Uterus (tissue), 4 donors: ENCODE measurements around the gene UBE2Q2. TPM values are rescaled to one million over a fixed set of nuclear protein-coding genes. Genes with fewer than 3 reads are reported as not detected.

Source experiments
- DNase-seq, 2 donors: peaks; one replicate each; pipeline ENCODE4 v3.0.0-alpha.2; 2019 to 2020
- H3K27ac ChIP-seq, 2 donors: fragments of 200-600 bp; sonication (generic); 1 replicate in 1 of 2; 2 replicates in 1 of 2; pipeline ENCODE4 v1.5.1; 2016 to 2018
- H3K27me3 ChIP-seq, 2 donors: fragments of 200-600 bp; sonication (generic); one replicate each; pipeline ENCODE4 v1.5.1; 2018 to 2019; ENCODE audit warnings: control low read depth in 1 of 2
- H3K36me3 ChIP-seq, 2 donors: fragments of 200-600 bp; sonication (generic); one replicate each; pipeline ENCODE4 v1.5.1; 2019; ENCODE audit warnings: control low read depth in 1 of 2
- H3K4me1 ChIP-seq, 2 donors: fragments of 200-600 bp; sonication (generic); one replicate each; pipeline ENCODE4 v1.5.1; 2018 to 2019; ENCODE audit warnings: control low read depth in 1 of 2
- H3K4me3 ChIP-seq, 2 donors: fragments of 200-600 bp; sonication (generic); 1 replicate in 1 of 2; 2 replicates in 1 of 2; pipeline ENCODE4 v1.5.1; 2018 to 2019; ENCODE audit warnings: mild to moderate bottlenecking in 1 of 2
- H3K9me3 ChIP-seq, 2 donors: fragments of 200-600 bp; sonication (generic); one replicate each; pipeline ENCODE4 v1.5.1; 2019; ENCODE audit warnings: control low read depth in 1 of 2
- POLR2A ChIP-seq, 2 donors: fragments of 450-650 bp; IDR thresholded peaks; one replicate each; pipeline ENCODE4 v1.6.1; 2016; ENCODE audit warnings: antibody characterized with exemption in 2 of 2, mild to moderate bottlenecking in 1 of 2, moderate library complexity in 1 of 2
- intact Hi-C: fragments of 100-400 bp; cut with DNase I; formaldehyde crosslinking; loops from one replicate; pipeline ENCODE4 v1.15.1; 2023; ENCODE audit warnings: low total_unique reads
- total RNA-seq, 4 donors: library from RNA; depleted of rRNA in 3 of 4; stranded (reverse); fragments of >200 nt in 3 of 4; gene quantifications; one replicate each; pipeline versions ENCODE4 v1.1.0 to v1.2.4, GENCODE V29; 2014 to 2023
- TF ChIP-seq, protein P1 (sequence below), 4 experiments: fragments of 200-600 bp in 2 of 4; fragments of 450-650 bp in 2 of 4; sonication (generic) in 2 of 4; IDR thresholded peaks; one replicate each; pipeline ENCODE4 v1.5.1; 2016 to 2019; ENCODE audit warnings: antibody characterized with exemption in 4 of 4, mild to moderate bottlenecking in 2 of 4, moderate library complexity in 1 of 4
- donor health status: DM: yes; HTN: yes; CAD: no.

UBE2Q2 gene
- total RNA-seq, 4 donors from 2014 or later = 36.6 to 71.7 (median 57.9) TPM

DNA sequence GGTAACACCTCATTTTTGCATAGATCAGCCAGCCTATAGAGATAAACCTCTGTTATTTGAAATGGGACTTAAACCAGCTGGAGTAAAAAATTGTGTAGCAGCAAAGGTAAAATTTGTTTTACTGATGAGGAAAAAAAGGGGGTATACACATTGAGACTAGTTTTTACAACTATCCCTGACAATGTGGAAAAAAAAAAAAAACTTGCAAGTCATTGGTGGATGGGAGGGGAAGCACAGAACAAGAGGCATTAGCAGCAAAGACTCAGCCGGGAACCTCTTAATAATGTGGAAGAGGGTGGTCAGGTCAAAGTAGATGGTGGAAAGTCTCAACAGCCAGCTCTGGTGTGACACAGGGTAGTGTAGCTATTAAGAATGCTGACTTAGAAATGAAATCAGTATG is 74.9 kb downstream of the UBE2Q2 start:
- no peak for TF ChIP-seq POLR2A (IDR thresholded peaks at IDR 0.05)
- TF ChIP-seq, protein P1, sequence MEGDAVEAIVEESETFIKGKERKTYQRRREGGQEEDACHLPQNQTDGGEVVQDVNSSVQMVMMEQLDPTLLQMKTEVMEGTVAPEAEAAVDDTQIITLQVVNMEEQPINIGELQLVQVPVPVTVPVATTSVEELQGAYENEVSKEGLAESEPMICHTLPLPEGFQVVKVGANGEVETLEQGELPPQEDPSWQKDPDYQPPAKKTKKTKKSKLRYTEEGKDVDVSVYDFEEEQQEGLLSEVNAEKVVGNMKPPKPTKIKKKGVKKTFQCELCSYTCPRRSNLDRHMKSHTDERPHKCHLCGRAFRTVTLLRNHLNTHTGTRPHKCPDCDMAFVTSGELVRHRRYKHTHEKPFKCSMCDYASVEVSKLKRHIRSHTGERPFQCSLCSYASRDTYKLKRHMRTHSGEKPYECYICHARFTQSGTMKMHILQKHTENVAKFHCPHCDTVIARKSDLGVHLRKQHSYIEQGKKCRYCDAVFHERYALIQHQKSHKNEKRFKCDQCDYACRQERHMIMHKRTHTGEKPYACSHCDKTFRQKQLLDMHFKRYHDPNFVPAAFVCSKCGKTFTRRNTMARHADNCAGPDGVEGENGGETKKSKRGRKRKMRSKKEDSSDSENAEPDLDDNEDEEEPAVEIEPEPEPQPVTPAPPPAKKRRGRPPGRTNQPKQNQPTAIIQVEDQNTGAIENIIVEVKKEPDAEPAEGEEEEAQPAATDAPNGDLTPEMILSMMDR (IDR thresholded peaks at IDR 0.05) = no peak
- Histone ChIP-seq H3K4me3 (no peak overlapping the region), H3K9me3 (no peaks in the 10 kb centered on the region), H3K4me1 (no peaks in the 10 kb centered on the region), H3K27me3 (no peaks in the 10 kb centered on the region), H3K27ac (no peak overlapping the region), H3K36me3 (no peaks in the 10 kb centered on the region)
- intact Hi-C loops = no loop called here
- DNase-seq = no peak

DNA sequence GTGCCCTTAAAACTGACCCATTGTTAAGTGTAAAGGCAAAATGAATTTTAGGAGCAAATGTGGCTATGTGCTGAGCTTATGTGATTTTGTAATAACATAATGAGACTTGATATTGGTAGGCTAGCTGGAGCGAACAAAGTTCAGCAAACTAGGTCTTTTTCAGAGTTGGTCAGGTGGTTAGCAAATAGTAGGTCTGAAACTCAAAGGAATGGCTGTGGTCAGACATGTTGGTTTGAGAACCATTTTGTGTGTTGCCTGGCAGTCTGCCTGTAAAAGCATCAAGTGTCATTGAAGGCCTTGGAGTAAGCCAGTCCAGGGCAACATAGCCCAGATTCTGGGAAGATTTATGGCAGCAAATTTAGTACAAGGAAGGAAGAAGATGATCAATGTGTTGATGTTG is 76.8 kb downstream of the UBE2Q2 start:
- intact Hi-C loops = no loop called here
- TF ChIP-seq POLR2A (IDR thresholded peaks at IDR 0.05) = no peak
- TF ChIP-seq, protein P1 (IDR thresholded peaks at IDR 0.05) = no peak
- no peak for DNase-seq
- no peaks in the 10 kb centered on the region for H3K36me3 ChIP-seq
- no peak overlapping the region for H3K4me3 ChIP-seq
- no peak overlapping the region for H3K27ac ChIP-seq
- H3K9me3 ChIP-seq = no peaks in the 10 kb centered on the region
- no peaks in the 10 kb centered on the region for H3K4me1 ChIP-seq
- H3K27me3 ChIP-seq = no peaks in the 10 kb centered on the region

DNA sequence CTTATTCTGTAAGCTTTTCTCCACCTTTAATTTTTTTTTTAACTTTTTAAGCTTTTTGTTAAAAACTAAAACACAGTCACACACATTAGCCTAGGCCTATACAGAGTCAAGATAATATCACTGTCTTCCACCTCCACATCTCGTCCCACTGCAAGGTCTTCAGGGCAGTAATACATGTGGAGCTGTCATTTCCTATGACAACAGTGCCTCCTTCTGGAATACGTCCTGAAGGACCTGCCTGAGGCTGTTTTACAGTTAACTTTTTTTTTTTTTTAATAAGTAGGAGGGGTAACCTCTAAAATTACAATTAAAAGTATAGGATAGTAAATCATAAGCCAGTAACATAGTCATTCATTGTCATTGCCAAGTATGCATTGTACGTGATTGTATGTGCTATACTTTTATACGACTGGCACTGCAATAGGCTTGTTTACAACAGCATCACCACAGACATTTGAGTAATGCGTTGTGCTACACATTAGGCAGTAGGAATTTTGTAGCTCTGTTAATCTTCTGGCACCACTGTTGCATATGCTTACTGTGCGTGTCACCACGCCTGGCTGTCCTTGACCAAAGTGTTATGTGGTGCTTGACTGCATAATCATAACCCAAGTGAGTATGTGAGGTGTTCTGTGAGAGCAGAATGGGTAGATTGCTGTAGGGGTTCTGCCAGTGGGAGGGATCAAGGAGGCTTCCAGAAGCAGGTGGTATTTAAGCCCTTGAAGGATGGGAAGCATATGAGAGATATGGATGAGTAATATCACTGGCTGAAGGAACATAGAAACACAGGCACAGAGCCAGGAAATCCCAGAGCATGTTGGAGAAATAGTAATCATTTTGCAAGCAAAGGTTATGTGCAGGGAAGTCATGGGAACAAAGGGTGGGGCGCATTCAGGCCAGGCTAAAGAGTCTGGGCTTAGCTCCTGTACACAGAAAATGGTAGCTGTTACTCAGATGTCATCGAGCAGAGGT is 78.8 kb downstream of the UBE2Q2 start:
- no peaks in the 10 kb centered on the region for H3K36me3 ChIP-seq
- no peaks in the 10 kb centered on the region for H3K9me3 ChIP-seq

DNA sequence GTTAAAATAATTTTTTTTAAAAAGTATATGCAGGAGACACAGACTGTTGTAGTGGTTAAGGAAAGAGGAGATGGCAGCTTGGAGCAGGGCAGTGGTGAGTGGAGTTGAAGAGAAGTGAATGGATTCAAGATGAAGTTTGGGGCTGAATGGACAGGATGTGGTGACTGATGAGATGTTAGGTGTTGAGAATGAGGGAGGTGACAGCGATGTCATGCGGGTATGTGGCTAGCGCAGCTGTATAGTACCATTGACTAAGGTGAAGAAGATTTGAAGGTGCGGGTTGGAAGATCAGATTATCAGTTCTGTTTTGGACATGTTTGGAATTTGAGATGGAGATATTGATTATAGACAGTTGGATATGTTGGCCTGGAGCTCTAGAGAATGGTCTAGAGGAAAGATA is 80.5 kb downstream of the UBE2Q2 start:
- H3K4me3 ChIP-seq = no peak overlapping the region
- H3K9me3 ChIP-seq = no peaks in the 10 kb centered on the region
- no peaks in the 10 kb centered on the region for H3K36me3 ChIP-seq
- no peaks in the 10 kb centered on the region for H3K4me1 ChIP-seq
- intact Hi-C loops = no loop called here
- TF ChIP-seq, protein P1 (IDR thresholded peaks at IDR 0.05) = no peak
- TF ChIP-seq POLR2A (IDR thresholded peaks at IDR 0.05) = no peak
- no peak for DNase-seq
- H3K27ac ChIP-seq = no peak overlapping the region
- no peaks in the 10 kb centered on the region for H3K27me3 ChIP-seq

More for the DNA sequence above, 78.8 kb downstream of the UBE2Q2 start:
- Histone ChIP-seq H3K27ac (no peak overlapping the region), H3K27me3 (no peaks in the 10 kb centered on the region), H3K4me3 (no peak overlapping the region), H3K4me1 (no peaks in the 10 kb centered on the region)
- intact Hi-C loops = no loop called here
- DNase-seq = peak; percentile 17
- TF ChIP-seq, protein P1 (IDR thresholded peaks at IDR 0.05) = peak in 3 of 4 experiments; percentile 8 to 13 (median 13)
- TF ChIP-seq POLR2A (IDR thresholded peaks at IDR 0.05) = no peak

DNA sequence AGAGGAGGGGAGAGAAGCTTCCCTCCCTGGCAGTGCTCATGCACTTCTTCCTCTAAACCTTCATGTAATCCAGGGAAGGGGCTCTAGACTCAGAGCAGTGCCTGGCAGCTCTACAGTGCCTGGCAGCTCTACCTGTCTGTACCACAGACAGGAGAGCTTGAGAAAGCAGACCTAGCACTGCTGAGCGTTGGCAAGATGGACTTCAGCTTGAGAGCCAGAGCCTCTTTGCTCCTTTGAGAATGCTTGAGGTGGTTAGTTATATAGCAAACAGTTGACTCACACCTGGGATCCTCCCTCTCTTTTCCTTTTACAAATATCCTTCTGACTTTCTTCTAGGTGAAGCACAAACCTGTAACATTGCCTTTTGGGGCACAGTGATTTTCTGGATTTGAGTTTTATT is 81.3 kb downstream of the UBE2Q2 start:
- no peak for TF ChIP-seq POLR2A (IDR thresholded peaks at IDR 0.05)
- TF ChIP-seq, protein P1 (IDR thresholded peaks at IDR 0.05) = no peak
- H3K4me3 ChIP-seq = no peak overlapping the region

More for the DNA sequence above, 81.3 kb downstream of the UBE2Q2 start:
- no peak for DNase-seq
- Histone ChIP-seq H3K36me3 (no peaks in the 10 kb centered on the region), H3K27me3 (no peaks in the 10 kb centered on the region), H3K4me1 (no peaks in the 10 kb centered on the region), H3K9me3 (no peaks in the 10 kb centered on the region), H3K27ac (no peak overlapping the region)
- intact Hi-C loops = no loop called here
